Uterus (tissue), 2 donors: ENCODE data around the gene CDKN1C.
"Not testable (repeated sequence)": the region's sequence is repeated elsewhere in the genome, so short reads cannot be mapped to it uniquely, and the experiment has no call there.

Experiments
- CTCF ChIP-seq, 4 experiments: fragments of 200-600 bp in 2 of 4; fragments of 450-650 bp in 2 of 4; sonication (generic) in 2 of 4; IDR thresholded peaks; one replicate each; pipeline ENCODE4 v1.5.1; 2016 to 2019; ENCODE audit warnings: antibody characterized with exemption in 4 of 4, mild to moderate bottlenecking in 2 of 4, moderate library complexity in 1 of 4
- POLR2A ChIP-seq, 2 donors: fragments of 450-650 bp; IDR thresholded peaks; one replicate each; pipeline ENCODE4 v1.6.1; 2016; ENCODE audit warnings: antibody characterized with exemption in 2 of 2, mild to moderate bottlenecking in 1 of 2, moderate library complexity in 1 of 2

- not testable (repeated sequence) for TF ChIP-seq CTCF, POLR2A (IDR thresholded peaks at IDR 0.05)
Observed at GRCh38 chr11:2905299-2905698, 19.7 kb upstream of the CDKN1C start.
